Kidney (tissue), 14 donors: ENCODE results near the gene CYB5R3. TPM values are rescaled to one million over a fixed set of nuclear protein-coding genes. Genes with fewer than 3 reads are reported as not detected.
A peak's percentile ranks its signal among the peaks of the same experiment; 100 is the strongest.

ENCODE experiments used
- DNase-seq, 5 donors: peaks; one replicate each; pipeline ENCODE4 v3.0.0-alpha.2; 2013 to 2020
- FAIRE-seq: peaks from 2 replicates; lab custom pipeline; 2012; peaks lifted over from hg19 to GRCh38; lab: Jason Lieb, UNC
- H3K27ac ChIP-seq, 2 donors: one replicate each; pipeline ENCODE4 v1.7.0; 2013; ENCODE audit warnings: low read depth in 2 of 2, low read length in 2 of 2, inconsistent platforms in 1 of 2
- H3K27me3 ChIP-seq: one replicate; pipeline ENCODE4 v1.7.1; 2013; ENCODE audit warnings: low read length, inconsistent platforms; ENCODE audit not compliant: control insufficient read depth, insufficient read depth
- H3K36me3 ChIP-seq, 3 donors: one replicate each; pipeline versions ENCODE4 v1.7.0 to v1.7.1; 2013; ENCODE audit warnings: low read length in 3 of 3, control low read depth in 1 of 3, inconsistent platforms in 1 of 3; ENCODE audit not compliant: insufficient read depth in 3 of 3, control insufficient read depth in 2 of 3
- H3K4me1 ChIP-seq, 3 donors: one replicate each; pipeline versions ENCODE4 v1.7.0 to v1.7.1; 2013; ENCODE audit warnings: low read length in 3 of 3, inconsistent platforms in 1 of 3, low read depth in 1 of 3; ENCODE audit not compliant: control insufficient read depth in 2 of 3, insufficient read depth in 2 of 3
- H3K4me3 ChIP-seq, 3 donors: one replicate each; pipeline versions ENCODE4 v1.7.0 to v1.8.1; 2013; ENCODE audit warnings: low read length in 3 of 3, control low read depth in 1 of 3, inconsistent platforms in 1 of 3
- H3K9ac ChIP-seq, 3 donors: one replicate each; pipeline versions ENCODE4 v1.7.0 to v1.7.1; 2013; ENCODE audit warnings: low read length in 3 of 3, control low read depth in 1 of 3, inconsistent platforms in 1 of 3
- H3K9me3 ChIP-seq, 3 donors: one replicate each; pipeline versions ENCODE4 v1.7.0 to v1.7.1; 2013; ENCODE audit warnings: low read length in 3 of 3, control low read depth in 1 of 3, inconsistent platforms in 1 of 3; ENCODE audit not compliant: control insufficient read depth in 2 of 3, insufficient read depth in 1 of 3
- intact Hi-C: fragments of 100-400 bp; cut with DNase I; formaldehyde crosslinking; loops from one replicate; pipeline ENCODE4 v1.11.1; 2022
- polyA plus RNA-seq: library from polyadenylated mRNA; stranded (reverse); fragments of 350-450 nt; fragmentation: Illumina TruSeq; extraction: RNeasy Lipid Tissue Mini Kit (QIAGEN cat#74804); gene quantifications from one replicate; pipeline ENCODE4 v1.2.3, GENCODE V29; 2014; ENCODE audit warnings: low read depth, low replicate concordance; ENCODE audit not compliant: insufficient read depth
- total RNA-seq: library from RNA; stranded (reverse); fragmentation: NEBNext Ultra II Directional; extraction: Animal tissue kit (Norgen Biotek cat#: 25700); gene quantifications from one replicate; pipeline ENCODE4 v1.2.1, GENCODE V29; 2021
- TF ChIP-seq, protein P1 (sequence below): IDR thresholded peaks from 3 replicates; pipeline ENCODE4 v1.5.1; 2012; ENCODE audit warnings: mild to moderate bottlenecking, moderate library complexity, borderline replicate concordance; ENCODE audit not compliant: insufficient read depth; ENCODE audit errors: extremely low read depth
- donor health status: control.
- donor health status: control.
- donor health status: control.
- donor health status: control.
- donor health status: control.
- donor health status: DM: yes; HTN: yes; CAD: no.
- donor health status: Normal renal cell carcinoma (clear cell type).

The CYB5R3 gene
- total and polyA plus RNA-seq, 2 donors from 2014 or later: 287 to 426 TPM

DNA sequence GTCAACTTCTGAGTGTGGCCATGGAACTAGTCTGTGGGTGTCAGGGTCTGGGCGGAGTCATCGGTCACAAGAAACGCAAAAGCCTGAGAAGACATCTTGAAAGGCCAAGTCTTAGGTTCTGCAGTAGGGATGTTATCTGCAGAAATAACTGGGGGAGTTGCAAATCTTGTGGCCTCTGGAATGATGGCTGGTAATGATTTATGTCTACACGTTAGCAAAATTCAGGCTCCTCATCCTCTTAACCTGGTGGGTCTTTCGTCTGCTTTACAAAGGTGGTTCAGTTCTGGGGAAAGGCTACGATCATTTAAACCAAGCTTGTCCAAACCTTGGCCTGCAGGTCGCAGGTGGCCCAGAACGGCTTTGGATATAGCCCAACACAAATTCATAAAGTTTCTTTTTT is 7.4 kb upstream of the CYB5R3 start:
- H3K27ac ChIP-seq: no peak overlapping the region
- no peaks in the 10 kb centered on the region for H3K36me3 ChIP-seq
- H3K27me3 ChIP-seq: no peaks in the 10 kb centered on the region
- no peaks in the 10 kb centered on the region for H3K9me3 ChIP-seq
- FAIRE-seq (no peak), DNase-seq (no peak)
- no peaks in the 10 kb centered on the region for H3K4me1 ChIP-seq
- intact Hi-C loops: no loop called here
- TF ChIP-seq, protein P1, sequence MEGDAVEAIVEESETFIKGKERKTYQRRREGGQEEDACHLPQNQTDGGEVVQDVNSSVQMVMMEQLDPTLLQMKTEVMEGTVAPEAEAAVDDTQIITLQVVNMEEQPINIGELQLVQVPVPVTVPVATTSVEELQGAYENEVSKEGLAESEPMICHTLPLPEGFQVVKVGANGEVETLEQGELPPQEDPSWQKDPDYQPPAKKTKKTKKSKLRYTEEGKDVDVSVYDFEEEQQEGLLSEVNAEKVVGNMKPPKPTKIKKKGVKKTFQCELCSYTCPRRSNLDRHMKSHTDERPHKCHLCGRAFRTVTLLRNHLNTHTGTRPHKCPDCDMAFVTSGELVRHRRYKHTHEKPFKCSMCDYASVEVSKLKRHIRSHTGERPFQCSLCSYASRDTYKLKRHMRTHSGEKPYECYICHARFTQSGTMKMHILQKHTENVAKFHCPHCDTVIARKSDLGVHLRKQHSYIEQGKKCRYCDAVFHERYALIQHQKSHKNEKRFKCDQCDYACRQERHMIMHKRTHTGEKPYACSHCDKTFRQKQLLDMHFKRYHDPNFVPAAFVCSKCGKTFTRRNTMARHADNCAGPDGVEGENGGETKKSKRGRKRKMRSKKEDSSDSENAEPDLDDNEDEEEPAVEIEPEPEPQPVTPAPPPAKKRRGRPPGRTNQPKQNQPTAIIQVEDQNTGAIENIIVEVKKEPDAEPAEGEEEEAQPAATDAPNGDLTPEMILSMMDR: no peak
- H3K9ac ChIP-seq: no peak overlapping the region
- H3K4me3 ChIP-seq: no peak overlapping the region

DNA sequence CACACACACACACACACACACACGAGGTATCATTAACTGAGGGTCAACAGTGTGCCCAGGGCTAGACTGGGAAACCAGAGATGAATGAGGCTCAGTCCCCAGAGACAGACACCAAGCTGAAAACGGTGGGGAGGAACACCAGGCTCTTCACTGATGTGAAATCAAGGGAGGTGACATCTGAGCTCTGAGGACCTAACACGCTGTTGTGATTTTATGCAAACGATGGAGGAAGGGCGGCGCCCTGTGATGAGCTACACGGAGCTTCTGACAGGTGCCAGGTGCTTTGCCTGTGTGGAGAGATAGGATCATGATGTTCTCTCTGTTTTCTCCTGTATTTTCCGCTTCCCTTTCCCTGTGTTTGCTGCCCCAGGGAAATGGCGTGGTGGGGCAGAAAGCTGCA is 6.5 kb upstream of the CYB5R3 start:
- Histone ChIP-seq H3K4me1 (no peaks in the 10 kb centered on the region), H3K9ac (no peak overlapping the region), H3K27me3 (no peaks in the 10 kb centered on the region), H3K27ac (no peak overlapping the region), H3K9me3 (no peaks in the 10 kb centered on the region), H3K36me3 (no peaks in the 10 kb centered on the region), H3K4me3 (no peak overlapping the region)
- no peak for FAIRE-seq
- DNase-seq: peak in 4 of 5 donors; percentile 50 to 65 (median 54)
- intact Hi-C loops: no loop called here
- TF ChIP-seq, protein P1: no peak

DNA sequence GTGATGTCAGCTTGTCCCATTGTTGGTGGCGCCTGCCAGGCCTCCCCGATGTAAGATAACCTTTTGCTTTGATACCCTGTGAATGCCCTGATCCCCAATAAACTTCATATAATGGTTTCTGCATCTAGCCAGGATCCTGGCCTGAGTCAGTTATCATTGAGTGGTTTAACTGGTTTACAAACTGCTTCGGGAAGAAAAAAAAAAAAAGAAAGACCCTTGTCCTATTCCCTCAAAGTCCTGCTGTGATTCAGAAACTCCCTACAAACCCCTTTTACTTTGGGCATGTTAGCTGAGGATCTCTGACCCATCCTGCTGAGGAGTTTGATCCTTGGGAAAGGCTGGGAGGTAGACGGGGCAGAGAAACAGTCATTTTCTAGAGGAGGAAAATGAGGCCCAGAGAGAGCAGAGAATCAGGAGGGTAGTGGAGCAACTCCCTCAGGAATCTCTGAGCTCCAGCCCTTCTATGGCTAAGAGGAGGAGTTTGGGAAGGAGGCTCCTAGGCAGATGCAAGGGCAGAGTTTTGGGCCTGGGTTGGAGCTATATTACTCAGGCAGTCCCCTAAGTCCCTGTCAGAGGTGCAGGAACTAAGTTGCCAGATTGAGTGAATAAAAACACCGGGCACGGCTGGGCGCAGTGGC is 5.4 kb upstream of the CYB5R3 start:
- Histone ChIP-seq H3K9me3 (no peaks in the 10 kb centered on the region), H3K4me1 (no peaks in the 10 kb centered on the region), H3K36me3 (no peaks in the 10 kb centered on the region), H3K27me3 (no peaks in the 10 kb centered on the region), H3K27ac (no peak overlapping the region), H3K9ac (no peak overlapping the region), H3K4me3 (no peak overlapping the region)
- FAIRE-seq: no peak
- intact Hi-C loops: no loop called here
- TF ChIP-seq, protein P1: no peak
- no peak for DNase-seq

DNA sequence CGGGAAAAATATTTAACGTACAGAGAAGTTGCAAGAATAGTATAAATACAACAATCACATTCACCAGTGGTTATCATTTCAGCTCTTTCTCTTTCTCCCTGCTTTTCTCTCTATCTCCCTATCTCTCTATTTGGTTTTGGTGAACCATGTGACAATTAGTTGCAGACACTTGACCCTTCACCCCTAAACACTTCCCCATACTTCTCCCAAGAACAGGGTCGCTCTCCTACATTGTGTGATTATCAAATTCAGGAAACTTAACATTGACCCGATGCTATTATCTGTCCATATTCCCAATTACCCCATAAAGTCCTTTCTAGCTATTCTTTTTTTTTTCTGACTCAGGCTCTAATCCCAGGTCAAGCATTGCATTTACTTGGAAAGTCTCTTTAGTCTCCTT is 4.8 kb upstream of the CYB5R3 start:
- no peak for FAIRE-seq
- Histone ChIP-seq H3K9me3 (no peaks in the 10 kb centered on the region), H3K36me3 (no peaks in the 10 kb centered on the region), H3K4me1 (no peaks in the 10 kb centered on the region), H3K9ac (no peak overlapping the region), H3K27me3 (no peaks in the 10 kb centered on the region), H3K27ac (no peak overlapping the region), H3K4me3 (no peak overlapping the region)
- intact Hi-C loops: no loop called here
- DNase-seq: no peak
- TF ChIP-seq, protein P1: no peak
